Measurements from ENCODE around the gene NPR2. TPM values are rescaled to one million over a fixed set of nuclear protein-coding genes. Genes with fewer than 3 reads are reported as not detected.

Gene NPR2
- total and polyA plus RNA-seq, 2 experiments from 2014 or later = 12.2 to 13.9 TPM

GRCh38 chr9:35771943-35772342 is 19.4 kb upstream of the NPR2 start:
- H3K9me2 ChIP-seq (replicated peaks; ENCODE audit: insufficient read depth) = no peaks in the 10 kb centered on the region
- no peak overlapping the region for H2AFZ ChIP-seq
- peaks cover 11% of the 10 kb centered on the region for H3K4me1 ChIP-seq (ENCODE audit: insufficient read depth)
- 67% methylated on average over 3 of the region's 3 CpGs for WGBS (ENCODE audit: low lambda C conversion rate, missing lambda C conversion rate)
- no peaks in the 10 kb centered on the region for H3K36me3 ChIP-seq (replicated peaks; ENCODE audit: insufficient read depth, low read depth)
- no peaks in the 10 kb centered on the region for H3K9me3 ChIP-seq (ENCODE audit: low read depth)
- H3K4me2 ChIP-seq = no peak overlapping the region
- H3K27me3 ChIP-seq = no peaks in the 10 kb centered on the region
- peaks cover 12% of the 10 kb centered on the region for H3K79me2 ChIP-seq
- TF ChIP-seq EZH2phosphoT487 (IDR thresholded peaks at IDR 0.05; ENCODE audit: low read depth, severe bottlenecking, unreplicated experiment) = no peak
- no peak for TF ChIP-seq EZH2 (IDR thresholded peaks at IDR 0.05; ENCODE audit: borderline replicate concordance)
- TF ChIP-seq, protein P1, sequence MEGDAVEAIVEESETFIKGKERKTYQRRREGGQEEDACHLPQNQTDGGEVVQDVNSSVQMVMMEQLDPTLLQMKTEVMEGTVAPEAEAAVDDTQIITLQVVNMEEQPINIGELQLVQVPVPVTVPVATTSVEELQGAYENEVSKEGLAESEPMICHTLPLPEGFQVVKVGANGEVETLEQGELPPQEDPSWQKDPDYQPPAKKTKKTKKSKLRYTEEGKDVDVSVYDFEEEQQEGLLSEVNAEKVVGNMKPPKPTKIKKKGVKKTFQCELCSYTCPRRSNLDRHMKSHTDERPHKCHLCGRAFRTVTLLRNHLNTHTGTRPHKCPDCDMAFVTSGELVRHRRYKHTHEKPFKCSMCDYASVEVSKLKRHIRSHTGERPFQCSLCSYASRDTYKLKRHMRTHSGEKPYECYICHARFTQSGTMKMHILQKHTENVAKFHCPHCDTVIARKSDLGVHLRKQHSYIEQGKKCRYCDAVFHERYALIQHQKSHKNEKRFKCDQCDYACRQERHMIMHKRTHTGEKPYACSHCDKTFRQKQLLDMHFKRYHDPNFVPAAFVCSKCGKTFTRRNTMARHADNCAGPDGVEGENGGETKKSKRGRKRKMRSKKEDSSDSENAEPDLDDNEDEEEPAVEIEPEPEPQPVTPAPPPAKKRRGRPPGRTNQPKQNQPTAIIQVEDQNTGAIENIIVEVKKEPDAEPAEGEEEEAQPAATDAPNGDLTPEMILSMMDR (IDR thresholded peaks at IDR 0.05; ENCODE audit: poor library complexity) = no peak
- H3K4me3 ChIP-seq = no peak overlapping the region
- peak; percentile 49 for DNase-seq (ENCODE audit: low spot score)
- no peaks in the 10 kb centered on the region for H4K20me1 ChIP-seq (ENCODE audit: insufficient read depth, poor library complexity, severe bottlenecking)
- peak overlapping the region; percentile 51 for H3K27ac ChIP-seq

- Histone ChIP-seq H3K9me2 (replicated peaks; ENCODE audit: insufficient read depth) (no peaks in the 10 kb centered on the region), H3K27me3 (no peaks in the 10 kb centered on the region), H3K27ac (no peak overlapping the region), H3K4me2 (no peak overlapping the region), H3K9me3 (ENCODE audit: low read depth) (no peaks in the 10 kb centered on the region), H3K79me2 (peaks cover 5% of the 10 kb centered on the region), H2AFZ (no peak overlapping the region), H3K4me3 (no peak overlapping the region), H3K4me1 (ENCODE audit: insufficient read depth) (peaks cover 11% of the 10 kb centered on the region), H4K20me1 (ENCODE audit: insufficient read depth, poor library complexity, severe bottlenecking) (no peaks in the 10 kb centered on the region), H3K36me3 (replicated peaks; ENCODE audit: insufficient read depth, low read depth) (no peaks in the 10 kb centered on the region)
- no peak for DNase-seq (ENCODE audit: low spot score)
- WGBS (ENCODE audit: low lambda C conversion rate, missing lambda C conversion rate) = 59% methylated on average over 7 of the region's 7 CpGs
- TF ChIP-seq EZH2 (IDR thresholded peaks at IDR 0.05; ENCODE audit: borderline replicate concordance) (no peak), EZH2phosphoT487 (IDR thresholded peaks at IDR 0.05; ENCODE audit: low read depth, severe bottlenecking, unreplicated experiment) (no peak)
- TF ChIP-seq, protein P1 (IDR thresholded peaks at IDR 0.05; ENCODE audit: poor library complexity) = no peak
Observed at GRCh38 chr9:35774907-35775635, 16.3 kb upstream of the NPR2 start.

GRCh38 chr9:35776018-35776417 is 15.4 kb upstream of the NPR2 start:
- Histone ChIP-seq H3K4me2 (no peak overlapping the region), H3K79me2 (peaks cover 5% of the 10 kb centered on the region), H4K20me1 (ENCODE audit: insufficient read depth, poor library complexity, severe bottlenecking) (no peaks in the 10 kb centered on the region), H3K4me1 (ENCODE audit: insufficient read depth) (peaks cover 5% of the 10 kb centered on the region), H3K4me3 (no peak overlapping the region), H3K9me2 (replicated peaks; ENCODE audit: insufficient read depth) (no peaks in the 10 kb centered on the region), H2AFZ (no peak overlapping the region), H3K9me3 (ENCODE audit: low read depth) (no peaks in the 10 kb centered on the region), H3K36me3 (replicated peaks; ENCODE audit: insufficient read depth, low read depth) (no peaks in the 10 kb centered on the region), H3K27me3 (no peaks in the 10 kb centered on the region), H3K27ac (no peak overlapping the region)
- TF ChIP-seq, protein P1 (IDR thresholded peaks at IDR 0.05; ENCODE audit: poor library complexity) = no peak
- TF ChIP-seq EZH2 (IDR thresholded peaks at IDR 0.05; ENCODE audit: borderline replicate concordance) = no peak
- TF ChIP-seq EZH2phosphoT487 (IDR thresholded peaks at IDR 0.05; ENCODE audit: low read depth, severe bottlenecking, unreplicated experiment) = no peak
- no peak for DNase-seq (ENCODE audit: low spot score)
- WGBS (ENCODE audit: low lambda C conversion rate, missing lambda C conversion rate) = 85% methylated on average over 4 of the region's 4 CpGs

Data from hepatocyte (in vitro differentiated cells).